Testis (tissue), 2 donors: ENCODE data around the gene SRPK1.

Source experiments
- CTCF ChIP-seq, 3 experiments: fragments of 450-650 bp in 2 of 3; fragments of 200-600 bp in 1 of 3; sonication (generic) in 1 of 3; IDR thresholded peaks; one replicate each; pipeline ENCODE4 v1.5.1; 2016 to 2019; ENCODE audit warnings: antibody characterized with exemption in 3 of 3, mild to moderate bottlenecking in 2 of 3, moderate library complexity in 1 of 3
- POLR2A ChIP-seq: fragments of 450-650 bp; IDR thresholded peaks from one replicate; pipeline ENCODE4 v1.6.1; 2017; ENCODE audit warnings: antibody characterized with exemption, mild to moderate bottlenecking, moderate library complexity

DNA sequence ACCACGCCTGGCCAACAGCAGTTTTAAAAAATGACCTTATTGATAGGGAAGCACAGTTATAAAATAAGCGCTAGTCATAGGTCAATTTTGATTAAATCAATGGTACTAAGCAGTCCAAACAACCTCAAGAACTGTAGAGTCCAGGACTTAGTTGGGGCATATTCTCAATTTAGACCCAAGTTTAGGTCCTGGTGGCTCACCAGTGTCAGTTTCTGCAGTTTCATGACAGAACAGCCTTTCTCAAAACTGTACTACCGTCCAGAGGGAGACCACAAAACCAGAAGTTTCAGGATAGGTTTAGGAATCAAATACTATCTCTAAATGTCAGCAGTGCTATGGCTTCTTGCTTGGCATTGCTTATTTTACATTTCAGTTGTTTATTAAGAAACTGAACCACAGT is 76.6 kb downstream of the SRPK1 start:
- TF ChIP-seq CTCF (IDR thresholded peaks at IDR 0.05) = no peak
- TF ChIP-seq POLR2A = no peak
